Activated CD4-positive, alpha-beta T cell treated with anti-CD3 and anti-CD28 coated beads for 4 hours (primary cell): ENCODE data around the gene PSMC1.

Source experiments
- DNase-seq, 2 donors: peaks; one replicate each; pipeline ENCODE4 v3.0.0-alpha.2; 2020

The PSMC1 gene

GRCh38 chr14:90276646-90277367, 20.5 kb downstream of the PSMC1 start:
- no peak for DNase-seq

GRCh38 chr14:90277581-90278198, 21.3 kb downstream of the PSMC1 start:
- DNase-seq = no peak

GRCh38 chr14:90278199-90279175, 22.1 kb downstream of the PSMC1 start:
- DNase-seq = no peak

- DNase-seq = no peak
These were observed 23.7 kb downstream of the PSMC1 start for GRCh38 chr14:90280096-90280495.

- DNase-seq = no peak
These were observed 24.9 kb downstream of the PSMC1 start for GRCh38 chr14:90281261-90281660.

GRCh38 chr14:90281756-90282155, 25.4 kb downstream of the PSMC1 start:
- no peak for DNase-seq

- no peak for DNase-seq
These were observed 31.4 kb downstream of the PSMC1 start for GRCh38 chr14:90287791-90288190.

GRCh38 chr14:90288651-90289355, 32.5 kb downstream of the PSMC1 start:
- DNase-seq = no peak

- DNase-seq = no peak
These were observed 34.1 kb downstream of the PSMC1 start for GRCh38 chr14:90290337-90291011.

GRCh38 chr14:90291699-90292098, 35.3 kb downstream of the PSMC1 start:
- no peak for DNase-seq

GRCh38 chr14:90293766-90294730, 37.7 kb downstream of the PSMC1 start:
- no peak for DNase-seq

- DNase-seq = no peak
These were observed 38.5 kb downstream of the PSMC1 start for GRCh38 chr14:90294872-90295271.

GRCh38 chr14:90295870-90296516, 39.6 kb downstream of the PSMC1 start:
- no peak for DNase-seq

GRCh38 chr14:90296641-90297040, 40.3 kb downstream of the PSMC1 start:
- no peak for DNase-seq

GRCh38 chr14:90297876-90298629, 41.7 kb downstream of the PSMC1 start:
- no peak for DNase-seq

GRCh38 chr14:90299408-90299807, 43.1 kb downstream of the PSMC1 start:
- no peak for DNase-seq

GRCh38 chr14:90300611-90301047, 44.3 kb downstream of the PSMC1 start:
- DNase-seq = no peak

GRCh38 chr14:90301122-90301521, 44.8 kb downstream of the PSMC1 start:
- no peak for DNase-seq

GRCh38 chr14:90301668-90302090, 45.3 kb downstream of the PSMC1 start:
- no peak for DNase-seq
